ENCODE data around the gene DOK6. TPM values are rescaled to one million over a fixed set of nuclear protein-coding genes. Genes with fewer than 3 reads are reported as not detected.

DOK6 gene
- not detected in 2 replicates for total RNA-seq (2014; rRNA removed; shearing (Covaris generic))
- total RNA-seq (2022): not detected in 2 replicates
- not detected for Bru-seq, nascent RNA
- BruChase-seq, experiment 1, labeled RNA remaining after a 6-hour chase: percentile 0 among the genes with signal in this experiment
- BruChase-seq, experiment 2, labeled RNA remaining after a 2-hour chase: percentile 1 among the genes with signal in this experiment
- long read RNA-seq: 0 reads

DNA sequence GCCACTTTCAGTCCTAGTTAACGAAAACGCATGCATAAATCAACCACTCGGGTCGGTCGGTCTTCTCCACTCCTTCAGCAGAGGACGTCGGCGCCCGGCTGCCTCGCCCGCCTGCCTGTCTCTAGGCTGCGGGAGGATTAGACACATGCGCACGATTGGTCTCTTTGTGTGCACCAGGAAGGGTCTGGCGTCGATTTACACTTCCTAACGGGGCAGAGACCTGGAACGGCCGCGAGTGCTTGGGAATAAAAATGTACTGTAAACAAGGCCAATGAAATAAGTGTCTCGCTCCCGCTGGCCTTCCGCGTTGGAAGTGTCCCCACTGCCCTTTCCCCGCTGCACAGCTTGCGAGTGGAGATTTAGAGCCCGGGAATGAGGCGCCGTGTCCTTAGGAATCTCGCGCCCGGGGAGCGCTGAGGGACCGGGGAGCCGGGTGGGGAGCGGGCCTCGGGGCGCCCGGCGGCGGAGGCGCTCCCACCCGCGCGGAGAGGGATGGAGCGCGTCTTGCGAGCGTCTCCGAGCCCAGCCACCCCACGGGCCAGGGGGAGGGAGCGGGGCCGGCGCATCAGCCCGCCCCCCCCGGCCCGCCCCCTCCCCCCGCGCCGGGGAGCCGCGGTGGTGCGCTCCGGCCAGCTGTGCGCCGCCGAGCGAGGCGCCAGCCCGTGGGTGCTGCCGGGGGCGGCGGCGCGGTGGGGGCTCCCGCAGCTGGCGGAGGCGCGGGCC is at the start of gene DOK6:
Gene DOK6 (plus strand): TSS at position 636 of the 723 bp plus-strand sequence.
- ChIA-PET CTCF (ENCODE audit: unreplicated experiment) (no interaction called here), POLR2A (no interaction called here)
- DNase-seq (ENCODE audit: low spot score): no peak
- no peaks in the 10 kb centered on the region for H3K36me3 ChIP-seq (ENCODE audit: insufficient read depth, low read length)
- H3K4me2 ChIP-seq (ENCODE audit: low read length): no peak within 1 kb of the TSS
- no peak within 1 kb of the TSS for H3K27ac ChIP-seq (ENCODE audit: low read depth, low read length, poor library complexity, severe bottlenecking)
- no peaks in the 10 kb centered on the region for H3K9me2 ChIP-seq (ENCODE audit: insufficient read depth, low read length)
- H3K4me3 ChIP-seq (ENCODE audit: low read depth, low read length, poor library complexity, severe bottlenecking): no peak within 1 kb of the TSS
- no TSS peak for BruUV-seq (replicated peaks)
- no peaks in the 10 kb centered on the region for H3K79me2 ChIP-seq (ENCODE audit: insufficient read depth, low read depth, low read length)
- intact Hi-C loops (cut with micrococcal nuclease; ENCODE audit: unreplicated experiment): no loop called here
- H3K9me3 ChIP-seq (ENCODE audit: low read length): no peaks in the 10 kb centered on the region
- no peak within 1 kb of the TSS for H2AFZ ChIP-seq (ENCODE audit: low read length)
- H4K20me1 ChIP-seq (ENCODE audit: insufficient read depth, low read length): no peaks in the 10 kb centered on the region
- TF ChIP-seq, protein P1, sequence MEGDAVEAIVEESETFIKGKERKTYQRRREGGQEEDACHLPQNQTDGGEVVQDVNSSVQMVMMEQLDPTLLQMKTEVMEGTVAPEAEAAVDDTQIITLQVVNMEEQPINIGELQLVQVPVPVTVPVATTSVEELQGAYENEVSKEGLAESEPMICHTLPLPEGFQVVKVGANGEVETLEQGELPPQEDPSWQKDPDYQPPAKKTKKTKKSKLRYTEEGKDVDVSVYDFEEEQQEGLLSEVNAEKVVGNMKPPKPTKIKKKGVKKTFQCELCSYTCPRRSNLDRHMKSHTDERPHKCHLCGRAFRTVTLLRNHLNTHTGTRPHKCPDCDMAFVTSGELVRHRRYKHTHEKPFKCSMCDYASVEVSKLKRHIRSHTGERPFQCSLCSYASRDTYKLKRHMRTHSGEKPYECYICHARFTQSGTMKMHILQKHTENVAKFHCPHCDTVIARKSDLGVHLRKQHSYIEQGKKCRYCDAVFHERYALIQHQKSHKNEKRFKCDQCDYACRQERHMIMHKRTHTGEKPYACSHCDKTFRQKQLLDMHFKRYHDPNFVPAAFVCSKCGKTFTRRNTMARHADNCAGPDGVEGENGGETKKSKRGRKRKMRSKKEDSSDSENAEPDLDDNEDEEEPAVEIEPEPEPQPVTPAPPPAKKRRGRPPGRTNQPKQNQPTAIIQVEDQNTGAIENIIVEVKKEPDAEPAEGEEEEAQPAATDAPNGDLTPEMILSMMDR (conservative IDR thresholded peaks at IDR 0.05; ENCODE audit: low read length): no peak
- no peak for TF ChIP-seq EZH2phosphoT487 (IDR thresholded peaks at IDR 0.05; ENCODE audit: borderline replicate concordance, low read depth, low read length)
- H3K4me1 ChIP-seq (ENCODE audit: insufficient read depth, low read length, poor library complexity, severe bottlenecking): no peaks in the 10 kb centered on the region

DNA sequence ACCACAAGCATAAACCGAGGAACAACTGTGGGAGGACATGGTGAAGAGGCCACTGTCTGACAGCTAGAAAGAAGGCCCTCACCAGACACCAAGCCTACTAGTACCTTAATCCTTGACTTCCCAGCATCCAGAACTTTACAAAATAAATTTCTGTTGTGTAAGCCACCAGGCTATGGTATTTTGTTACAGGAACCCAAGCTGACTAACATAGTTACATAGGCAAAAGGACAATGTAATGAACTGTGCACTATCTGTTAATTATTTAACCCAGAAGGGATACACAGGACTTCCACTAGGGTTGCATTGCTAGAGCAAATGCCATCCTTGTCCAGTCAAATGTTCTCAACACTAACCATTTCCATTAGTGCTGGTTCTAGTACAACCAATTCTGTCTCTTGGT is 47.7 kb upstream of the DOK6 start:
- POLR2A ChIA-PET: no interaction called here
- no TSS peak for BruUV-seq (replicated peaks)
- intact Hi-C loops (cut with micrococcal nuclease; ENCODE audit: unreplicated experiment): no loop called here

More for the DNA sequence above, 47.7 kb upstream of the DOK6 start:
- CTCF ChIA-PET (ENCODE audit: unreplicated experiment): no interaction called here
- no peak overlapping the region for H3K27ac ChIP-seq (ENCODE audit: low read depth, low read length, poor library complexity, severe bottlenecking)
- no peaks in the 10 kb centered on the region for H3K4me1 ChIP-seq (ENCODE audit: insufficient read depth, low read length, poor library complexity, severe bottlenecking)
- H3K36me3 ChIP-seq (ENCODE audit: insufficient read depth, low read length): no peaks in the 10 kb centered on the region
- H3K4me3 ChIP-seq (ENCODE audit: low read depth, low read length, poor library complexity, severe bottlenecking): no peak overlapping the region
- DNase-seq (ENCODE audit: low spot score): no peak
- H3K9me3 ChIP-seq (ENCODE audit: low read length): no peaks in the 10 kb centered on the region
- H2AFZ ChIP-seq (ENCODE audit: low read length): no peak overlapping the region
- no peaks in the 10 kb centered on the region for H4K20me1 ChIP-seq (ENCODE audit: insufficient read depth, low read length)
- H3K9me2 ChIP-seq (ENCODE audit: insufficient read depth, low read length): no peaks in the 10 kb centered on the region
- no peak overlapping the region for H3K4me2 ChIP-seq (ENCODE audit: low read length)
- TF ChIP-seq, protein P1 (conservative IDR thresholded peaks at IDR 0.05; ENCODE audit: low read length): no peak
- TF ChIP-seq EZH2phosphoT487 (IDR thresholded peaks at IDR 0.05; ENCODE audit: borderline replicate concordance, low read depth, low read length): no peak
- no peaks in the 10 kb centered on the region for H3K79me2 ChIP-seq (ENCODE audit: insufficient read depth, low read depth, low read length)
